GM18873 (cell line): ENCODE data around the gene SERPINB1.
"Not testable (repeated sequence)": the region's sequence is repeated elsewhere in the genome, so short reads cannot be mapped to it uniquely, and the experiment has no call there.

Experiments used
- ATAC-seq: cut with Tn5 transposase; IDR thresholded peaks from one replicate; pipeline ENCODE4 v1.9.1; 2021; ENCODE audit warnings: mild to moderate bottlenecking, moderate library complexity, moderate number of reproducible peaks; ENCODE audit not compliant: unreplicated experiment, low FRiP score

SERPINB1 gene

GRCh38 chr6:2820415-2820814 lies 21.2 kb downstream of the SERPINB1 start:
- ATAC-seq = no peak

GRCh38 chr6:2819978-2820377 lies 21.7 kb downstream of the SERPINB1 start:
- ATAC-seq = no peak

- ATAC-seq = no peak
These were observed 22.5 kb downstream of the SERPINB1 start for GRCh38 chr6:2819115-2819514.

- no peak for ATAC-seq
These were observed 23.1 kb downstream of the SERPINB1 start for GRCh38 chr6:2818593-2818992.

GRCh38 chr6:2817903-2818443 lies 23.7 kb downstream of the SERPINB1 start:
- no peak for ATAC-seq

GRCh38 chr6:2816158-2816557 lies 25.5 kb downstream of the SERPINB1 start:
- no peak for ATAC-seq

GRCh38 chr6:2812695-2813094 lies 29.0 kb downstream of the SERPINB1 start:
- no peak for ATAC-seq

- no peak for ATAC-seq
These were observed 31.5 kb downstream of the SERPINB1 start for GRCh38 chr6:2810092-2810671.

- no peak for ATAC-seq
These were observed 32.6 kb downstream of the SERPINB1 start for GRCh38 chr6:2809015-2809414.

- no peak for ATAC-seq
These were observed 34.1 kb downstream of the SERPINB1 start for GRCh38 chr6:2807342-2808090.

GRCh38 chr6:2806644-2807043 lies 35.0 kb downstream of the SERPINB1 start:
- ATAC-seq = no peak

GRCh38 chr6:2805031-2805430 lies 36.6 kb downstream of the SERPINB1 start:
- no peak for ATAC-seq

- ATAC-seq = no peak
These were observed 37.1 kb downstream of the SERPINB1 start for GRCh38 chr6:2804516-2804915.

- no peak for ATAC-seq
These were observed 37.8 kb downstream of the SERPINB1 start for GRCh38 chr6:2803731-2804429.

GRCh38 chr6:2802521-2803060 lies 39.1 kb downstream of the SERPINB1 start:
- no peak for ATAC-seq

- ATAC-seq = not testable (repeated sequence)
These were observed 40.0 kb downstream of the SERPINB1 start for GRCh38 chr6:2801687-2802086.

GRCh38 chr6:2800552-2801316 lies 40.9 kb downstream of the SERPINB1 start:
- no peak for ATAC-seq

GRCh38 chr6:2799936-2800527 lies 41.6 kb downstream of the SERPINB1 start:
- no peak for ATAC-seq

- no peak for ATAC-seq
These were observed 43.0 kb downstream of the SERPINB1 start for GRCh38 chr6:2798586-2799134.

GRCh38 chr6:2797564-2798031 lies 44.1 kb downstream of the SERPINB1 start:
- no peak for ATAC-seq
